Fibroblast of skin of right biceps (primary cell): ENCODE data around the gene GFRA3.

Source experiments
- DNase-seq: peaks from one replicate; pipeline ENCODE4 v3.0.0-alpha.2; 2013

GFRA3 gene

GRCh38 chr5:138246334-138246733, 28.1 kb downstream of the GFRA3 start:
- no peak for DNase-seq

DNA sequence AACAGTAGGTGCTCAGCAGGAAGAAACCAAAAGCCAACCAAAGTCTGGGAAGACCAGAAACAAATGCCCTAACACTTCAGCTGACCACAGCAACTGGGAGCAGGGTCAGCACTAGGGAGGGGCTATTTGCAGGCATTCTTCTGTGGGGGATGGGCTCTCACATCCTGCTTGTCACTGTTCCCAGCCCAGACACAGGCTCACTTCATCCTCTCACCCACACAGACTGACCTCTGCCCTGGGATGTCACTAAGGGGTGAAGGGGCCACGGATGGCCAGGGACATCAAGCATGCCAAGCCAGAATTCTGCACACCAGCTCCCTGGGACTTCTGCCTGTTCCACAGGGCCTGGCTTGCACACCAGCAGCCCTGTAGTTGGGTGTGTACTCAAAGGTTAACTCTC, 28.7 kb downstream of the GFRA3 start:
- DNase-seq = no peak

- no peak for DNase-seq
Observed at GRCh38 chr5:138243794-138244193, 30.6 kb downstream of the GFRA3 start.

DNA sequence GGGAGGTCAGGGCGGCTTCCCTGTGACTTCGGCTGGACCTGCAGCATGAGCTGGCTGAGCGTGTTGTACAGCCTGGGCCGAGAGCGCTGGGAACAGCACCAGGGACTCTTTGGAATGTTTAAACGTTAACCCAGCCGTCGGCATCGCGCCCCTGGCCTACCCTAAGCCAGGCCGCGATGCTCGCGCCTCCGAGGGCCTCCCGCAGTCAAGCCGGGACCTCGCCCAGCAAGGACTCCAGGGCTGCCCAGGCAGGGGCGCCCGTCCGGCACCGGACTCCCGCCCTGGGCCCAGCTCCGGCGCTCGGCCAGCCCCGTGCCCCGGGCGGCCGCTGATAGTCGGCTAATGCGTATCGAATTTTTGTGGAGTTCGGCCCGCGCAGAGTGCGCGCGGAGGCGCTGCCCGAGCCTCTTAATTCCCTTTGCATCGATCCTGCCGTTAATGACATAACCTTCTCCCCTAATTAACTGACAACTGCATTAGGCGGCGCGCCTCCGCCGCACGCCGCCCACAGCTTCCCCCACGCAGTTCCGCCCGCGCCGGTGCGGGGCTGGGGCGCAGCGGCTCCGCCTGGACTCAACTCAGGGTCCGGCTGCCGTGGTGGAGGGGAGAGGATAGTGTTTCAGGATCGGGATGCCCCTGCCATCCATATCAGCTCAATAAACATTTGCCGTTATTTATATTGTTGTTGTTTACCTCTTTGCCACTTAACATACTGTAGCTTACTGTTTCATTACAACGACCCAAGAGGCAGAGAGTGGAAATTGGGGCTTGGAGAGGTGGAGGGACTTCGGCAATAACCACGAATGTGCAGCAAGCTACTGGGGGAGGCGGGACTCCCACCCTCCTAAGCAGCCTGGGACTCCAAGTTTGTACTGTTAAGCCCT, 32.5 kb downstream of the GFRA3 start:
- peak; percentile 22 for DNase-seq

DNA sequence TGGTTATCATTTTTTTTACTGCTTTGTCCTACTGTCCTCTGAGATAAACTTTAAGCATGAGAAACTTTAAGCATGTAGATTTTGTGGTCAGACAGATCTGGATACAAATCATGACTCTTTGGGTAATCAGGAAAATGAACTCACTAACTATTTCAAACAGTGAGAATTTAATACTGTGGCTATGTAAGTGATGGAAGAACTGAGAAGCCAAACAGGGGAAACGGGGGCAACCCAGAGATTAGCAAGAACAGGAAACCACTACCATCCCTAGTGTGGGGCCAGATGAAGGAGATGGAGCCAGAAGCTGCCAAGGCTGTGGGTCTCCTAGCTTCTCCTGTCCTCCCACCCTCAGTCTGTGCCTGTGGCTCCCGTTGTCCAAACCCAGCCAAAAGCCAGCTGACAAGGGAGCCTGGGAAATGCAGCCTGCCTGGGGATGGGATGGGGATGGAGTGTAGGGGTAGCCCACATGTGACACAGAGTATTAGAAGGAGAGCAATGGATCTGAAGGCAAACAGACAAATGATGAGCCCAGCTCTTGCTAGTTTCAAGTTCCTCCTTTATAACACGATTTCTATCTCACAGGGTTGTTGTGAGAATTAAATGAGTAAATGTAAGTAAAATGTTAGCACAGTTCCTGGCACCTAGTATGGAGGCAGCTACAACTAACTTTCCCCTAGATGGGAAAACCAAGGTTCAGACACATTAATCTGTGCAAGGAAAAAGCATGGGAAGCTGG, 33.6 kb downstream of the GFRA3 start:
- no peak for DNase-seq

- DNase-seq = no peak
Observed at GRCh38 chr5:138238034-138238433, 36.4 kb downstream of the GFRA3 start.

- DNase-seq = no peak
Observed at GRCh38 chr5:138234651-138235050, 39.8 kb downstream of the GFRA3 start.

- no peak for DNase-seq
Observed at GRCh38 chr5:138233280-138233679, 41.1 kb downstream of the GFRA3 start.

DNA sequence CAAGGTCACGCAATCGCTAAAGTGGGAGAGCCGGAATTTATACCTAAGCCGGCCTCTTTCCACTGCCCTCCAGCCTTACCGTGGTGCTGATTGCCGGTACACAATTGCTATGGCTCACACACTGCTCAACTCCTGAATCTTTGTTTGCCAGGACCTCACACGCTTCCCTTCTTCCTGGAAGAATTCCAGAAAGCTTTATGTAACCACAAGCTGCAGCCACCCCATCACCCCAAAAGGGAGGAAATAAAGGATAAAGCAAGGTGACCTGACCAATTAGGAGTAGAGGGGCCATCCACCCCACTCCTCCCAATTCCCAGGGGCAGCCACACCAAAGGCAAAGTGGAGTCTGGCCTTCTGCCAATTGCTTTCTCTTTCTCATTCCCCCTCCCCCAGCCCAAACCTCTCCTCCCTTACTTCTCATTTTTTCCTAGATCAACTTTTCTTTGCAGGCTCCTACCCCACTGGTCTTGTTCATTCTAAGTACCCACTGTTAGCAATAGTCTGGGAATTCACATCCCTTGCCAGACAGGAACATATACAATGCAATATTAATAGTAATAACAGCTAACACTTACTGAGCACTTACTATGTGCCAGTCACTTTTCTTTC, 43.3 kb downstream of the GFRA3 start:
- peak; percentile 70 for DNase-seq

DNA sequence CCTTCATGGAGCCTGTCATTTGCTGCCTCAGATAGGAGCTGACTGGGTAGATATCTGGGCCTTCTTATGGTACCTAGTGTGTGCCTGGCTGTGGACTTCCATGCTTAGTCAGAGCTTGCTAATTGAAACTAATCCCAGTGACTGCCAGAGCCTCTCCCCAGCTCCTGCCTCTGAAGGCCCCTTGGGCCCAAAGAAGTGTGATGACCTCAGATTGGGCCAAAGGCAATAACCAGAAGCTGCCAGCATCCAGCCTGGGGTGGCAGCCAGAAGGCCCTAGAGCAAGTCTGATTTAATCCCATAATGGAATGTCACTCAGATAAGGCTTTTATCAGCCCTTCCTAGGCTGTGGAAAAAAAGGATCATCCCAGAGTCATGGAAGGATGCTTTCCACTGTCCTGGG, 44.2 kb downstream of the GFRA3 start:
- DNase-seq = peak; percentile 47

- no peak for DNase-seq
Observed at GRCh38 chr5:138229387-138229786, 45.0 kb downstream of the GFRA3 start.

DNA sequence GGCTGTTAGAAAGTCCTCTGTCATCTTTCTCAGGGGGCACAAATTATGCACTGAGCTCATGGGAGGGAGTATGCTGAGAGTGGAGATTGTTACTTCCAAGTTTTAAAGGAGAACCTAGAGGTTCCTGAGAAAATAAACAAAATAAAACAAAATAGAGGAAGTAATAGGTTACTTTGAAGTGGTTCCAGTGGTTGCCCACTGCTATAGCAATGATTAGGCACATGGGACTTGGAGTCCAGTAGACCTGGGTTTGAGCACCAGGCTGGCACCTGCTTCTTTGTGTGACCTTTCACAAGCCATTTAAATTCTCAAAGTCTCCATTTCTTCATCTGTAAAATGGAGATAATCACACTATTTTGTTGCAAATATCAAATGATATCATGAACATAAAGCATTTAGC, 47.5 kb downstream of the GFRA3 start:
- no peak for DNase-seq

GRCh38 chr5:138224712-138225111, 49.7 kb downstream of the GFRA3 start:
- no peak for DNase-seq

- DNase-seq = no peak
Observed at GRCh38 chr5:138223532-138223931, 50.9 kb downstream of the GFRA3 start.

DNA sequence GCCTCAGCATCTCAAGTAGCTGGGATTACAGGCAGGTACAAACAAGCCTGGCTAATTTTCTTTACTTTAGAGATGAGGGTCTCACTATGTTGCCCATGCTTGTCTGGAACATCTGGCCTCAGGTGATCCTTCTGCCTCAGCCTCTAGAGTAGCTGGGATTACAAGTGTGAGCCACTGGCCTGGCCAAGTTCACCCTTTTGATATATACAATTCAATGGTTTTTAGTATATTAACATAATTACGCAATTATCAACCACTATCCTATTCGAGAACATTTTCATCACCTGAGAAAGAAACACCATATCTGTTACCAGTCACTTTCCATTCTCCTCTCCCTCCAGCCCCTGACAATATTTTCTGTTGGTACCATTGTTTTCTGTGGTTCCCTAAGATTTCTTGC, 57.6 kb downstream of the GFRA3 start:
- DNase-seq = no peak

- DNase-seq = peak; percentile 99
Observed at GRCh38 chr5:138213161-138214029, 61.0 kb downstream of the GFRA3 start, which contains the start of gene CDC23. Gene CDC23, minus strand, starts transcription at chr5:138213323. Its CDS starts 11 bp downstream, at chr5:138213312.

GRCh38 chr5:138212828-138213160, 61.6 kb downstream of the GFRA3 start:
- DNase-seq = no peak

DNA sequence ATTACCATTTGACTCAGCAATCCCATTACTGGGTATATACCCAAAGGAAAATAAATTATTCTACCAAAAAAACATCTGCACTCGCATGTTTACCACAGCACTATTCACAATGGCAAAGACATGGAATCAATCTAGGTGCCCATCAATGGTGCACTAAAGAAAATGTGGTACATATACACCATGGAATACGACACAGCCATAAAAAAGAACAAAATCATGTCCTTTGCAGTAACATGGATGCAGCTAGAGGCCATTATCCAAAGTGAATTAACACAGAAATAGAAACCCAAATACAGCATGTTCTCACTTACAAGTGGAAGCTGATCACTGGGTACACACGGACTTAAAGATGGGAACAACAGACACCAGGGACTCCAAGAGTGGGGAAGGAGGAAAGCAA, 63.4 kb downstream of the GFRA3 start:
- no peak for DNase-seq
